Islet precursor cell (in vitro differentiated cells): ENCODE results near the gene PHETA2.

Source experiments
- DNase-seq: peaks from one replicate; pipeline ENCODE4 v3.0.0-alpha.2; 2018

PHETA2 gene, protein sequence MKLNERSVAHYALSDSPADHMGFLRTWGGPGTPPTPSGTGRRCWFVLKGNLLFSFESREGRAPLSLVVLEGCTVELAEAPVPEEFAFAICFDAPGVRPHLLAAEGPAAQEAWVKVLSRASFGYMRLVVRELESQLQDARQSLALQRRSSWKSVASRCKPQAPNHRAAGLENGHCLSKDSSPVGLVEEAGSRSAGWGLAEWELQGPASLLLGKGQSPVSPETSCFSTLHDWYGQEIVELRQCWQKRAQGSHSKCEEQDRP

DNA sequence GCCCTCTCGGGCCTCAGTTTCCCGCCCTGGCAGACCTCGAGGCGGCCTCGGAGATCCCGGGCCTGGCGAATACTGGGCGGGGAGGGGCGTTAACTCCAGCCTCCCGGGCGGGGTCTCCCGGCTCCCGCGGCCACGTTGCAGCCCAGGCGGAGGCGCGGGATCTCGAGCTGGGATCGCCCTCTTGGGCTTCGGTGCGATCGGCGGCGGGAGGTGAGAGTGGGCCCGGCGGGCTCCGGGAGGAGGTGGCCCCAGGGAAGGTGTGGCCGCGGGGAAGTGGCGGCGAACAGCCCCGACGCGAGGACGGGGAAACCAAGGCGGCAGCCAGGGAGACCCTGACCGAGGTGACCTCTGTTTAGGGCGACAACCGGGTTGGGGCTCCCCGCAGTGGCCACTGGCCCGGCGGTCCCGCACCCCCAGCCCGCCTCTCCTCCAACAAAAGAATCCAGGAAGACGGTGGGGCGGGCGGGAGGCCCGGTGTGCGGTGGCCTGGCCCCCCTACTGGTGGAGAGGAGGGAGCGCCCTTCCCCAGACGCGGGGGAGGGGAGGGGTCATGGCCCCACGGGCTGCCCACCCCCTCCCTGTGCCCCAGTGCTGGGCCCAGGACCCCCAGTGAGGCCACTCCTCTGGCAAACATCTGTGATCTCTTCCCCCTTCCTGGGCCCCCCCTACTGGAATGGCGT lies at the start of gene PHETA2:
Gene PHETA2 (plus strand): TSS at position 117 of the 680 bp plus-strand sequence. CDS start 3,046 bp downstream, outside the sequence.
- peak; percentile 61 for DNase-seq

DNA sequence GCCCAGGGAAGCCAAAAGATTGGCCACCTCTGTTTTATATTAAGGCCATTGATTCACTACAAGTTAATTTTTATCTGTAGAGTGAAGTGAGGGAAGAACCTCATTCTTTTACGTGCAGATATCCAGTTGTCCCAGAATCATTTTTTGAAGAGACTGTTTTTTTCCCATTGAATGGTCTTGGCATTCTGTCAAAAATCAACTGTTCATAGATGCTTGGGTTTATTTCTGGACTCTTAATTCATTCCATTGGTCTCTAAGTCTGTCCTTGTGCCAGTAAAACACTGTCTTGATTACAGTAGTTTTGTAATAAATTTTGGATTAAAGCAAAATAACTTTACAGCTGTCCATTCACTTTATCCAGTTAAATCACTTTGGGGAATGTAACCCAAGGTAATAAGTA lies 48.6 kb upstream of the PHETA2 start:
- no peak for DNase-seq

DNA sequence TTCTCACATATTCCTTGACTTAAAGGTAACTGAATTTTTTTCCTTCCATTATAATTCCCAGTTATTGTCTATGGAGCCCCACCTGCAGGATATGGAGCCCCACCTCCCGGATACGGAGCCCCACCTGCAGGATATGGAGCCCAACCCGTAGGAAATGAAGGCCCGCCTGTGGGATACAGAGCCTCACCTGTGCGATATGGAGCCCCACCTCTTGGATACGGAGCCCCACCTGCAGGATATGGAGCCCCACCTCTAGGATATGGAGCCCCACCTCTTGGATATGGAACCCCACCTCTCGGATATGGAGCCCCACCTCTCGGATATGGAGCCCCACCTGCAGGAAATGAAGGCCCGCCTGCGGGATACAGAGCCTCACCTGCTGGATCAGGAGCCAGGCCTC lies 47.3 kb upstream of the PHETA2 start:
- no peak for DNase-seq

DNA sequence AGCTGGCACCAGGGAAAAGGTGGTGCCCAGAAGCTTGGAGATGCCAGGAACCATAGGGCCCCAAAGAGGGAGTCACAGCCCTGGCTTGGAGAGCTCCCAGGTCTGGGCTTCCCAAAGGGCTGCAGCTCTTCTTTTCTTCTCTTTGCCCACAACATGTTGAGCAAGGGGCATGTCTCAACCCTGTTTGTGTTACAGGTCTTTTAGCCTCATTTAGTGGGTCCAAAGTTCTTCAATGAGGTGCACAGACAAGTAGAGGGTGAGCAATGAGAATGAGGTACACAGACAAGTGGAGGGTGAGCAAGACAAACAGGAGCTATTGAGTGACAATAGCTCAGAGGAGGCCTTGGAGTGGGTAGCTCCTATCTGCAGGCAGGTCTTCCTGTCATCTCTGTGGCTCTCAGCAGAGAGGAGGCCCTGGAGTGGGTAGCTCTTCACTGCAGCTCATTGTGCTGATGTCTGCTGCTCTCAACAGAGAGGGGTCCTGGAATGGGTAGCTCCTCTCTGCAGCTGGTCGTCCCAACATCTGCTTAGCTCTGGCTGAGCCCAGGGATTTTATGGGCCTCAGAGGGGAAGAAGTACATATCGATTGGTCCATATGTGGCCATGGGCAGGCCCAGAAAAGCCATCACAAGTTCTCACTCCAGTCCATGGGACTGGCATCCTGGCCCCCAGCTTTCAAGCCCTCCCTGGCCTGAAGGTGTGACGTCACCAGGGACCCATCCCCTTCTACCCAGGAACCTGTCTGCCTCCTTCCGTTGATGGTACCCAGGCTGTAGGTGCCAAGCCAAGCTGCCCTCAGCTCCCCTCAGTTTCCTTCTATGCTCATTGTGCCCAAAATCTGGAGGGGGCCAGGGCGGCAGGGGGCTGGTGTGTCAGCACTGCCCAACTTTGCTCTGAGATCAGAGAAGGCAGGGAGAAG lies 40.5 kb upstream of the PHETA2 start:
- DNase-seq = no peak

DNA sequence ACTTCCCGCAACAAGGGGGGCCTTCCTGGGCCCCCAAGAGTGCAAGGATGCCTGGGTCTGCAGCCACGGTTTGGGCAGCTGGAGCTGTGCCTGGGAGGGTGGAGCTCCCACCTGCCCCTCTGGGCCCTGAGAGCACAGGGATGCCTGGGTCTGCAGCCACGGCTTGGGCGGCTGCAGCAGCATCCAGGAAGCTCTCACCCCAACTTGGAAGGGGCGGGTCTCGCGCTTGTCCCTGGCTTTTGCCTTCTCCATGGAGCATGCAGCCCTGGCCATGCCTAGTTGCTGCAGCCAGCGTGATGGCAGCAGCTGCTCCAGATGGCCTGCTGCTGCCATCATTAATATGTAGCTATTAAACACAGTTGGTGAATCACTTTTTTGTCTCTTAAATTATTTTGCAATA lies 38.8 kb upstream of the PHETA2 start:
- no peak for DNase-seq

DNA sequence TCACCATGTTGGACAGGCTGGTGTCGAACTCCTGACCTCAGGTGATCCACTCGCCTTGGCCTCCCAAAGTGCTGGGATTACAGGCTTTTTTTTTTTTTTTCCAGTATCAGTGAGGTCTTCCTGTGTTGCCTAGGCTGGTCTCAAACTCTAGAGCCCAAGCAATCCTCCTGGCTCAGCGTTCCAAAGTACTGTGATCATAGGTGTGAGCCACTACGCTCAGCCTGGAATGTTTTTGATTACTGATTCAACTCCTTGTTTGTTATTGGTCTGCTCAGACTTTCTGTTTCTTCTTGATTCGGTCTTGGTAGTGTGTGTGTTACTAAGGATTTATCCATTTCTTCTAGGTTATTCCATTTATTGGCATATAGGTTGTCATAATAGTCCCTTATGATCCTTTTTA lies 34.8 kb upstream of the PHETA2 start:
- DNase-seq = no peak

DNA sequence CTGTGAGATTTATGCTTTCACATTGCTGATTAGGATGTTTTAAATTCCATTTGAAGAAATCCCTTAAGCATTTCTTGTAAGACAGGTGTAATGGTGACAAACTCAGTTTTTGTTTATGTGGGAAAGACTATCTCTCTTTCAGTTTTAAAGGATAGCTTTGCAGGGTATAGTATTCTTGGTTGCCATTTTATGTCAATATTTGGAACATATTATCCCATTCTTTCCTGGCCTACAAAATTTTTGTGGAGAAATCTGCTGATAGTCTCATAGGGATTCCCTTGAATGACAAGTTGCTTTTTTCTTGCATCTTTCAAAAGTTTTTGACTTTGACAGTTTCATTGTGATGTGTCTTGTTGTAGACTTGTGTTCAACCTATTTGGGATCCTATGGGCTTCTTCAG lies 32.3 kb upstream of the PHETA2 start:
- no peak for DNase-seq

DNA sequence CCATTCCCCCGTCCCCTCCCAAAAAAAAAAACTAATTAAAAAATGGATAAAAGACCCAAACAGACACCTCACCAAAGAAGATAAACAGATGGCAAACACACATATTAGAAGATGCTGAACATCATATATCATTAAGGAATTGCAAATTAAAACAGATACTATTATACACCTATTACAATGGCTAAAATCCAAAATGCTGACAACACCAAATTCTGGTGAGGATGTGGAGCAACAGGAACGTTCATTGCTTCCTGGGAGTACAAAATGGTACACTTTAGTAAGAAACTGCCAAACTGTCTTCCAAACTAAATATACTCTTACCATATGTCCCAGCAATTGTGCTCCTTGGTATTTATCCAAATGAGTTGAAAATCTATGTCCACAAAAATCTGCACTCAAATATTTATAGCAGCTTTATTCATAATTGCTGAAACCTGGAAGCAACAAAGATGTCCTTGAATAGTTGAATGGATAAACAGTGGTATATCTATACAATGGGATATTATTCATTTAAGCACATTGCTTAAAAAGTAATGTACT lies 23.3 kb upstream of the PHETA2 start:
- DNase-seq = no peak

DNA sequence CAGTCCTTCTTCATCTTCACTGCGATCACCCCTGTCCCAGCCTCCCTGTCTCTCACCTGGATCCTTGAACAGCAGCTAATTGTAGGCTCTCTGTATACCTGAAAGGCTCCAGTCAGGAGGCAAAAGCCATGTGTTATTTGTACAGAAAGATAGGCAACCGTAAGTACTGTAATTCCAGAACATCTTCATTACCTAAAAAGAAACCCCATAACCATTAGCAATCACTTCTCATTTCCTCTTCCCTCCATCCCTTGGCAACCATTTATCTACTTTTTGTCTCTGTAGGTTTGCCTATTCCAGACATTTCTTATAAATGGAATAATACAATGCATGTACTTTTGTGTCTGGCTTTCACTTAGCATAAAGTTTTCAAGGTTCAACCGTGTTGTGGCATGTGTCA lies 21.3 kb upstream of the PHETA2 start:
- no peak for DNase-seq

DNA sequence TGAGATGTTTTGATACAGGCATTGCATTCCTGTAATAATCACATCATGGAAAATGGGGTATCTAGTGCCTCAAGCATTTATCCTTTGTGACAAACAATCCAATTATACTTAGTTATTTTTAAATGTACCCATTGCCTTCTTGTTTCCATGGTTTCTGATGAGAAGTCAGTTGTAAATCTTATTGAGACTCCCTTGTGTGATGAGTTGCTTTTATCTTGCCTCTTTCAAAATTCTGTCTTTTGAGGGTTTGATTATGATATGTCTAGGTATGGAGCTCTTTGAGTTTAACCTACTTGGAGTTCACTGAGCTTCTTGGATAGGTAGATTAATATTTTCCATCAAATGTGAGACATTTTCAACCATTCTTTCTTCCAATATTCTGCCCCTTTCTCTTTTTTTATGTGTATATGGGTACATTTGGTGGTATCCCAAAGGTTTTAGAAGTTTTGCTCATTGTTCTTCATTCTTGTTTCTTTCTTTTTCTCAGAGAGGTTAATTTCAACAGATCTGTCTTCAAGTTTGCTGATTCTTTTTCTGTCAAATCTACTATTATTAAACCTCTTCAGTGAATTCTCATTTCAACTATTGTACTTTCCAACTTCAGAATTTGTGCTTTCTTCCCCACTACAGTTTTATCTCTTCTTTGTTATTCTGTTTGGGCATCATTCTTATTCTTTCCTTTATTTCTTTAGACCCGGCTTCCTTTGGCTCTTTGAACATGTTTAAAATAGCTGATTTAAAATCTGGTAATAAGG lies 17.1 kb upstream of the PHETA2 start:
- no peak for DNase-seq

DNA sequence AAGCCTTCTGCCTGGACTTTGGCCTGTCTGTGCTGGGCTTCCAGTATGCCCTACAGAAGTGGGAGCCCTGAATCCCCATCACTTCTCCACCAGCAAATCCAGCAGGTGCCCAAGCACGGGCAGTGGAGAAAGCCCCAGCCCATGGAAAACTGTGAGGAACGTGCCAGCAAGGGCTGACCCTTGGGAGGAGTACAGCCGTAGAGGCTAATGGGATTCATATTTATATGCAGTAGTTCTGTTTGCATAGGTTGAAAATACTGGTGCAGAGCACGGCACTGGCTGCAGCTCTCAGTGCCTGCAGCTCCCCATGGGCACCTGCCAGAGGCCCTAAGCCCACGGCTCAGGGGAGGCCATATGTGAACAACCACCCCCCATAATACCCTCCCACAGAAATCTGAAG lies 13.6 kb upstream of the PHETA2 start:
- no peak for DNase-seq

DNA sequence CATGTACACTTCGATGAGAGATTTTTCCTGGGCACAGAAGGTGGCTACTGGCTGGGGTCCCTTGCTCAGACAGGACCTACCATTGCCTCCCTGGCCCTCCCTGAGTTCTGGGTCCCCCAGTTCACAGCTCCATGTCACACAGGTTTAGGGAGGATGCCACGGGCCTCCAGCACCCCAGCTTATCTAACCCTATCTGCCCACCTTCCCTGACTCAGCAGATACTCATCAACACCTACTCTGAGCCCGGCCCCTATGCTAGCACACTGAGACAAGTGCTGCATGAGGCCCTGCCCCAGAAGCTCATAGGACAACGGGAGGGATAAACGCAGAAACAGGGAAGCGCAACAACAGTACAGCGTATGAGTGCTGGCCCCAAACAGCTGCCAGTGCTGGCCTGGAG lies 13.0 kb upstream of the PHETA2 start:
- DNase-seq = no peak

DNA sequence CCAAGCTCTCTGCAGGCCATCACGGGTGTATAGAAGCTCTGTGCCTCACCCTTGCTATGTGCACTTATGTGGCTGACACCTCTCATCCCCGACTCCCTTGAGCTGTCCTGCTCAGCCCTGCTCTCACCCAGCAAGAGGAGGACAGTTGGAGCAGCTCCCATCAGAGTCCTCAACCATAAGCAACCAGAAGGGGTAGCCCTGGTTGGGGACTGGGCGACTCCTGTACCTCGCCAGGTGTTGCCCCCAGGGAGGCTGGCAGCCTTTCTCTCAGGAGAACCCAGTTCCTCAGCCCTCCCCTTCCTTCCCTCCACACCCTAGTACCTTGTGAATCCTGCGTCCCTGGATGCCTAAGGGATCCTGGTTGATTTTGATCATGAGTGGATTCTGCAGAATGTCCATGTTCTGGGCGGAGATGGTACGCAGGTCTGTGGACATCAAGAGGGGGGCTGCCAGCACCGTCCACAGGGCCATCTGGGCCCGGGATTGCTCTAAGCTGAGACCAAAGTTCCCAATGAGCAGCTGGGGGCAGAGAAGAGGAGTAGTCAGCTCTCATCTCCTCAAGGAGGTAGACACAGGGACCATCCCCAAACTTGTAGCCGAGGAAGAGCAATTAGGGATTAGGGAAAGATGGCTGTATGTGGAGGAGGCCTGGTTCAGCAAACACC lies 11.4 kb upstream of the PHETA2 start:
- peak; percentile 32 for DNase-seq

DNA sequence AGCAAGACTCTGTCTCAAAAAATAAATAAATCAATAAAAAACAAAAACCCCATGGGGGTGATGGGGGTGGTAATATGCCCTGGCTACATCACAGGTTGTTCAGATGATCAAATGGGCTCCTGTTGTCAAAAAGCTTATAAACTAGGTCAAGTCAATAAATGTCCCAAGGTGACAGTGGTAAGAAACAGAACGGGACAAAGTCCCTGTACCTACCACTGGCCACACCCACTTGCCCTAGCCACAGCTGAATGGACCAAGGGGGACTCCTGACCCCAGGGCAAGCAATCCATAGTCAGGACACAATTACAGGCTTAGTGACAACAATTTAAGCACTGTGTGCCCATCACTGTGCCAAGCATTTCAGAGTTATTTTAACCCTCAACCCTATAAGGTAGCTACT lies 9.4 kb upstream of the PHETA2 start:
- no peak for DNase-seq

DNA sequence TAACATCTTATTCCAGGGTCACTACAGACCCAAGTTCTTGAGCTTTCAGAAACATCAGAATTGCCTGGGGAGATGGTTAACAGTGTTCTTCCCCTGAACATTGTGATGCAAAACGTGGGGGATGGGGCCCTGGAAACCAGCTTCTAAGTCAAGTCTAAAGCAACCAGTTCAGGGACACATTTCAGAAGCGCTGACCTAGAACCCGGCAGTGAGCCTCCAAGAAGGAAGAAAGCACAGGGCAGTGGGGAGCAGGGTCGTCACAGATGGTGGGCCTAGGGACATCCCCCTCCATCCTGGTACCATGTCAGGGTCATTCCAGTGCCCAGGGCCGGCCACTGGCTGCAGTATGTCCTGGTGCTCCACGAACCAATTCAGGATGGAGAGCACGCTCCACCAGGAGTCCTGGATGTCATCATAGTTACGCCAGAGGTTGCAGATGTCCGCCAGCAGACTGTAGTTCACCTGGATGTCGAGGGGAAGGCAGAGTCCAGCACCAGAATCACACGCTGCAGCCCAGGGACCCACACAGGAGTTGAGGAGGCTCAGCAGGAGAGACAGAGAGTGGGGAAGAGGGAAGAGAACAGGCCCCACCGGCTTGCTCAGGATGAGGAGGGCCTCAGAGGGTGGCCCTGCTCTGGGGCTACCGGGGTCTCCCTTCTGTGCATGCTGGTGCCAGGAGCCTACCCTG lies 8.5 kb upstream of the PHETA2 start:
- DNase-seq = peak; percentile 48

DNA sequence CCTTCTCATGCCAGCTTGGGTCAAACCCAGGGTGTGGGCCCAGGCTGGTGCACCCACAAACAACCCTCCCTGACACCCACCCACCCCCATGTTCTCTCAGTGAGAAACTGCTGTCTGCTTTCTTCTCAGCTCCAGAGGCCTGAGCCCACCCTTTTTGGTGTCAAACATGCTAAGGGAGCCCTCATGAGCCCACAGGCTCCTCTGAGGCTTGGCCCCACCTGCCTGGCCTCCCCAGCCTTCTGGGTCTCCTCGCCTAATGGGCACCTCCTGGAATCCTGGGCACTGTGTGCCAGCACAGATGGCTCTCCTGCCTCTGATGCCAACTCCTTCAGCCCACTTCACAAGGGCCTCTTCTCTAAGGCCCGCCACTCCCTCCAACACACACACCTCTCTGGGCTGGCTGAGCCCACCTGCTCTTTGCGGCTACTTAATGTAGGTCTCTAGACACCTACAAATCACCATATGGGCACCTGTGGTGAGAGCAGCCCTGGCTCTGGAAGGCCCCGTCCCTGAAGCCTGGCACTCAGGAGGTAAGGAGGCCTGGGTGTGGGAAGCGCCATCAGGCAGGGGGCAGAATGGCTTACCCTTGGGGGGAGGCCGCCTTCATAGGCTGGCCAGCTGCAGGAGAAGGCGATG lies 7.8 kb upstream of the PHETA2 start:
- peak; percentile 36 for DNase-seq

DNA sequence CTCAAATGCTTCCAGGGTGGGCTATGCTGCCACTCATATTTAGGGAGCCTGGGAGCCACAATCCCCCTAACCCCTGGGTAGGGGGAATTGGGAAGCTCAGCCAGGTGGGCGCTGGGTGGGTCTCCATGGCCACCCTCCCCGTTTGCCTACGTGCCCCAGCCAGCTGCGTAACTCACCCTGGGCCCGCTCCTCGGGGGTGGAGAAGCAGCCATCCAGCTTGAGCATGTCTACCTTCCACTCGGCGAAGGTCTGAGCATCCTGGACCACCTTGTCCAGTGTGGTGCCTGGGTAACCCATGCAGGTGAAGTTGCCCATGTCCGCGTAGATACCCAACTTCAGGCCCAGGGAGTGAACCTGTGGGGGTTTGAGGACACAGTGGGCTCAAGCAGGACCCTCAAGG lies 7.1 kb upstream of the PHETA2 start:
- peak; percentile 41 for DNase-seq

DNA sequence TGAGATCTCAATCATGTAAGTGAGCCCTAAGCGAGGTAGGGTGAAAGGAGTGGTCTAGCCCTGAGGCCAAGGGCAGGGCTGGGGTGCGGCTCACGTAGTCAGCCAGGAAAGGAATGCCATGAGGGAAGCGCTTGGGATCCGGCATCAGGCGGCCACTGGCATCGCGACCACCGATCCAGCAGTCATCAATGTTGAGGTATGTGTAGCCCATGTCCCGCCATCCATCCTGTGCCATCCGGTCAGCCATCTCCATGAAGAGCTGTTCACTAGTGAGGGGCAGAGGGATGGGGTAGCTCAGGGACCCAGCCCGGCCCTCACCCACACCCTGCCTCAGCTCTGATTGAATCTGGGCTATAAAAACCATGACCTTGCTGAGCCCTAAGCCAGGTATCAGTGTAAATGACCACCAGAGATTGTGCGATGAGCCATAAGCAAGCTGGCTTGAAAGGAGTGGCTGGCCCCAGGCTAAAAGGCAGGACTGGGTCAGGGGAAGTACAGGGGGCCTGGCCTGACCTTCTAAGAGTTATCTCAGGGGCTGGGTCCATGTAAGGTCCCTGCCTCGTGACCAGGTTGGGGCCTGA lies 6.3 kb upstream of the PHETA2 start:
- peak; percentile 42 for DNase-seq

DNA sequence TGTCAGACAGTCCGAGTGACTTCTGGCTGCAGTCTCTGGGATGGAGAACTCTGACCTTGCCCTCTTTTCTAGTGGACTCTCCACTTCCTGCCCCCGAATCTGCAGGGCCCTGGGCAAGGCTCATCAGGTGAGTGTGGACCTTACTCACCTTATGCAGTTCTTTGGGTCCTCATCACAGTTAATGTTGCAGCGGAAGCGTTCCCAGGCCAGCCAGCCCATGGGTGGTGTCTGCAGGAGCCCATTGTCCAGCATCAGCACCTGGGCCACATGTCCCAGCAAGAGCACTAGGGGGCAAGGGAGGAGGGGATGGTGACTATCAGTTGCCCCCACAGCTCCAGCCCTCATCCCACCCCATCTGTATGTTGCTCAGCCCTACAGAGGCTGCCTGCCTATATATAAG lies 5.8 kb upstream of the PHETA2 start:
- DNase-seq = no peak

DNA sequence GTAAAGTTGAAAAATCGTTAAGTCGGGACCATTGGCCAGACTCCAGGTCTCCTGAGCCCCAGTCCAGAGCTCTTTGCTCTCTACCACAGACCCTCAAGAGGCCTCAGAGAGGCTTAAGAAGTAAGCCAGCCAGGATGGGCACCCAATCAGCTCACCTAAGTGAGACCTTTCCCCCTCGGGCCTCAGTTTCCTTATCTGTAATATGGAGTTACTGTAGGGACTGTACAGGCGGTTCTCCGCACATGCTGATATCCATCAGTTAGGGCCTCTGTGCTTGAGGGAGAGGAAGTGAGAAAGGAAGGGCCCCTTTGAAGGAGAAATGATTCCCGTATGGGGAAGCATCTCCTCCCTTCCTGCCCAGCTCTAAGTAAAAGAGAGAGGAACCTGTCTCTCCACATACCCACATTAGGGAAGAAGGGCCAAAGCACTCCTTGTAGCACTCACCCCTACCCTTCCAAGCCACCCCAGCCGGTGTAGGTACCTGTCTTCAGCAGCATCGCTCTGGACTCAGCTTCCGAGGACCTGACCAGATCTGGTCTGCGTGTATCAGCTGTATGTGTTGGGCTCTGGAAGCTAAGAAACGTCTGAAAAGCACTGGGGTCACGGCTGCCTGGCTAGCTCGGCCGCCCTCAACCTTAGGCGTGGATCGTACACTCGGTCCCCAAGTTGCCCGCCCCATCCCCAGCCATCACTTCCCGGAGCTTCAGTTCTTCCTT lies 4.1 kb upstream of the PHETA2 start:
- no peak for DNase-seq
